Activated B cell treated with CpG ODN at 0.5 μM for 24 hours (primary cell): ENCODE measurements around the gene SEPSECS. TPM values are rescaled to one million over a fixed set of nuclear protein-coding genes. Genes with fewer than 3 reads are reported as not detected.
A peak's percentile ranks its signal among the peaks of the same experiment; 100 is the strongest.

Source experiments
- ATAC-seq: fragments of 200-7000 bp; cut with Tn5 transposase; one replicate; pipeline ENCODE4 v1.10.0; 2021; ENCODE audit warnings: low read depth, mild to moderate bottlenecking, moderate library complexity
- CTCF ChIA-PET: fragments of 350-600 bp; sonication (Branson Sonifier 250); formaldehyde crosslinking; loops from one replicate; lab custom pipeline; 2021; ENCODE audit warnings: antibody characterized with exemption; lab: Charles Lee
- POLR2A ChIA-PET: fragments of 350-600 bp; sonication (Branson Sonifier 250); formaldehyde crosslinking; loops from one replicate; lab custom pipeline; 2021; ENCODE audit warnings: antibody characterized with exemption; lab: Charles Lee
- DNase-seq: peaks from one replicate; pipeline ENCODE4 v3.0.0; 2022
- H3K27ac Mint-ChIP-seq: one replicate; pipeline ENCODE4 v1.8.0; 2020; ENCODE audit warnings: mixed read lengths
- H3K27me3 Mint-ChIP-seq: one replicate; pipeline ENCODE4 v1.8.0; 2021; ENCODE audit warnings: mixed read lengths
- H3K36me3 Mint-ChIP-seq: one replicate; pipeline ENCODE4 v1.8.0; 2021; ENCODE audit warnings: low read depth, mixed read lengths
- H3K4me1 Mint-ChIP-seq: one replicate; pipeline ENCODE4 v1.8.0; 2021; ENCODE audit warnings: mixed read lengths
- H3K4me3 Mint-ChIP-seq: one replicate; pipeline ENCODE4 v1.8.0; 2020; ENCODE audit warnings: mild to moderate bottlenecking, mixed read lengths
- H3K9me3 Mint-ChIP-seq: one replicate; pipeline ENCODE4 v1.8.0; 2020; ENCODE audit warnings: mixed read lengths
- CTCF ChIP-seq: fragments of 200-600 bp; IDR thresholded peaks from one replicate; pipeline ENCODE4 v1.8.0; 2022; ENCODE audit warnings: antibody characterized with exemption, mild to moderate bottlenecking
- intact Hi-C: fragments of 100-400 bp; cut with micrococcal nuclease; formaldehyde crosslinking; loops from one replicate; pipeline ENCODE4 v1.15.1; 2024
- total RNA-seq: library from RNA; stranded (reverse); gene quantifications from 2 replicates; pipeline ENCODE4 v1.2.3, GENCODE V29; 2022

The SEPSECS gene
- total RNA-seq, 1 donor from 2014 or later, result 12.4 TPM

- Mint-ChIP-seq H3K4me1 (peaks cover 36% of the 10 kb centered on the region), H3K4me3 (no peak overlapping the region), H3K27me3 (no peaks in the 10 kb centered on the region), H3K9me3 (no peaks in the 10 kb centered on the region), H3K27ac (no peak overlapping the region), H3K36me3 (peaks cover 37% of the 10 kb centered on the region)
- ChIA-PET POLR2A (interaction anchor here (0.7 kb wide), 1 partner anchor 925 kb away, joined by 3 read pairs; no protein-coding TSS in a partner anchor), CTCF (interaction anchor here (1.0 kb wide), 1 partner anchor 204 kb away, joined by 3 read pairs; no protein-coding TSS in a partner anchor)
- TF ChIP-seq CTCF, result no peak
- intact Hi-C loops, result loop anchor here (5.0 to 10.0 kb wide), 2 partner anchors 1419 to 1662 kb away; partner anchors contain the start of gene TBC1D19
- DNase-seq (no peak), ATAC-seq (no peak)
These were observed 2.9 kb upstream of the SEPSECS start for GRCh38 chr4:25163196-25163595.

GRCh38 chr4:25162566-25162965 lies 2.3 kb upstream of the SEPSECS start:
- POLR2A ChIA-PET, result interaction anchor here (0.7 to 1.7 kb wide), 2 partner anchors 18 to 926 kb away, joined by 3 to 5 read pairs; no protein-coding TSS in a partner anchor
- no peaks in the 10 kb centered on the region for H3K9me3 Mint-ChIP-seq
- no peak for DNase-seq
- ATAC-seq, result no peak
- no peak overlapping the region for H3K27ac Mint-ChIP-seq
- no peaks in the 10 kb centered on the region for H3K27me3 Mint-ChIP-seq
- intact Hi-C loops, result loop anchor here (5.0 to 10.0 kb wide), 2 partner anchors 1420 to 1662 kb away; partner anchors contain the start of gene TBC1D19
- H3K4me3 Mint-ChIP-seq, result no peak overlapping the region
- H3K36me3 Mint-ChIP-seq, result peaks cover 37% of the 10 kb centered on the region
- TF ChIP-seq CTCF, result no peak
- H3K4me1 Mint-ChIP-seq, result peaks cover 36% of the 10 kb centered on the region
- CTCF ChIA-PET, result interaction anchor here (3.6 kb wide), 1 partner anchor 150 kb away, joined by 20 read pairs; the partner anchor contains the start of gene ZCCHC4

- ATAC-seq (no peak), DNase-seq (no peak)
- CTCF ChIA-PET, result interaction anchor here (1.0 to 3.6 kb wide), 3 partner anchors 19 to 151 kb away, joined by 3 to 20 read pairs (median 3); partner anchors contain the start of genes PI4K2B and ZCCHC4
- H3K27me3 Mint-ChIP-seq, result no peaks in the 10 kb centered on the region
- intact Hi-C loops, result loop anchor here (5.0 to 10.0 kb wide), 2 partner anchors 1421 to 1663 kb away; partner anchors contain the start of gene TBC1D19
- H3K36me3 Mint-ChIP-seq, result peaks cover 40% of the 10 kb centered on the region
- no peak for TF ChIP-seq CTCF
- POLR2A ChIA-PET, result interaction anchor here (1.7 to 3.5 kb wide), 4 partner anchors 17 to 577 kb away, joined by 5 to 43 read pairs (median 23); partner anchors contain the start of genes DHX15, PI4K2B and ZCCHC4
- H3K27ac Mint-ChIP-seq, result peak overlapping the region; percentile 91
- H3K4me1 Mint-ChIP-seq, result peaks cover 36% of the 10 kb centered on the region
- H3K4me3 Mint-ChIP-seq, result peak overlapping the region; percentile 89
- no peaks in the 10 kb centered on the region for H3K9me3 Mint-ChIP-seq
These were observed 1.3 kb upstream of the SEPSECS start for GRCh38 chr4:25161593-25161950.

- Mint-ChIP-seq H3K27me3 (no peaks in the 10 kb centered on the region), H3K4me3 (peak overlapping the region; percentile 89), H3K9me3 (no peaks in the 10 kb centered on the region), H3K27ac (peak overlapping the region; percentile 91), H3K4me1 (peaks cover 36% of the 10 kb centered on the region), H3K36me3 (peaks cover 33% of the 10 kb centered on the region)
- TF ChIP-seq CTCF, result no peak
- CTCF ChIA-PET, result interaction anchor here (1.0 to 3.6 kb wide), 6 partner anchors 16 to 151 kb away, joined by 3 to 20 read pairs (median 4); partner anchors contain the start of genes PI4K2B and ZCCHC4
- intact Hi-C loops, result loop anchor here (1.0 to 10.0 kb wide), 7 partner anchors 73 to 1664 kb away; partner anchors contain the start of genes ANAPC4, DHX15, PI4K2B and TBC1D19
- DNase-seq, result no peak
- ATAC-seq, result peak; percentile 35
- POLR2A ChIA-PET, result interaction anchor here (0.5 to 3.5 kb wide), 8 partner anchors 16 to 1700 kb away, joined by 3 to 43 read pairs (median 7); partner anchors contain the start of genes ANAPC4, DHX15, PI4K2B and STIM2
These were observed 704 bp upstream of the SEPSECS start for GRCh38 chr4:25160714-25161592.
